GM19455 (cell line): Measurements from ENCODE around the gene TRIP13.
"Not testable (repeated sequence)": the region's sequence is repeated elsewhere in the genome, so short reads cannot be mapped to it uniquely, and the experiment has no call there.

Experiments
- ATAC-seq: cut with Tn5 transposase; IDR thresholded peaks from one replicate; pipeline ENCODE4 v1.9.1; 2021; ENCODE audit not compliant: unreplicated experiment

The TRIP13 gene

GRCh38 chr5:934381-934967, 41.8 kb downstream of the TRIP13 start:
- ATAC-seq: not testable (repeated sequence)

GRCh38 chr5:935510-936084, 42.9 kb downstream of the TRIP13 start:
- ATAC-seq: no peak

- no peak for ATAC-seq
Measured at GRCh38 chr5:936149-937144, 43.8 kb downstream of the TRIP13 start.

GRCh38 chr5:937151-937924, 44.7 kb downstream of the TRIP13 start:
- ATAC-seq: no peak

DNA sequence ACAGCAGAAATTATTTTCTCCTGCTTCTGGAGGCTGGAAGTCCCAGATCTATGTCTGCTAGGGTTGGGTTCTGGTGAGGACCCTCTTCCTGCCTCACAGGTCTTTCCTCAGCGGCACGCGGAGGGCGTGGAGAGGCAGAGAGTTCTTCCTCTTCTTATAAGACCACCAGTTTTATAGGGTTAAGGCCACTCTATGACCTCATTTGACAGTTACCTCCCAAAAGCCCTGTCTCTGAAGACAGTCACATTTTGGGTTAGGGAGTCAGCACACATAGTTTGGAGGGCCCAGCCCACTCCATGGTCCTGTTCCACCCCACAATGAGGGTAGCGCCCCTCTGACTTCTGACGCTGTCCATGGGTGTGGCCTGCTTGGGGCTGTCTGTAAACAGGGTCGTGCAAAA, 46.7 kb downstream of the TRIP13 start:
- ATAC-seq: no peak

DNA sequence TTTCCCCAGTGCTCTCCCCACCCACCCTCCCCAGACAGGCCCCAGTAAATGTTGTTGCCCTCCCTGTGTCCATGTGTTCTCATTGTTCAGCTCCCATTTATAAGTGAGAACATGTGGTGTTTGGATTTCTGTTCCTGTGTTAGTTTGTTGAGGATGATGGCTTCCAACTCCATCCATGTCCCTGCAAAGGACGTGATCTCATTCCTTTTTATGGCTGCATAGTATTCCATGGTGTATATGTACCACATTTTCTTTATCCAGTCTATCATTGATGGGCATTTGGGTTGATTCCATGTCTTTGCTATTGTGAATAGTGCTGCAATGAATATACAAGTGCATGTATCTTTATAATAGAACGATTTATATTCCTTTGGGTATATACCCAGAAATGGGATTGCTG, 48.1 kb downstream of the TRIP13 start:
- not testable (repeated sequence) for ATAC-seq

GRCh38 chr5:943201-943917, 50.7 kb downstream of the TRIP13 start:
- no peak for ATAC-seq

GRCh38 chr5:943918-944620, 51.4 kb downstream of the TRIP13 start:
- ATAC-seq: no peak

GRCh38 chr5:944621-944927, 51.9 kb downstream of the TRIP13 start:
- no peak for ATAC-seq

- ATAC-seq: no peak
Measured at GRCh38 chr5:944992-945685, 52.5 kb downstream of the TRIP13 start.

GRCh38 chr5:945691-946551, 53.2 kb downstream of the TRIP13 start:
- ATAC-seq: no peak

- ATAC-seq: no peak
Measured at GRCh38 chr5:946720-947625, 54.3 kb downstream of the TRIP13 start.

DNA sequence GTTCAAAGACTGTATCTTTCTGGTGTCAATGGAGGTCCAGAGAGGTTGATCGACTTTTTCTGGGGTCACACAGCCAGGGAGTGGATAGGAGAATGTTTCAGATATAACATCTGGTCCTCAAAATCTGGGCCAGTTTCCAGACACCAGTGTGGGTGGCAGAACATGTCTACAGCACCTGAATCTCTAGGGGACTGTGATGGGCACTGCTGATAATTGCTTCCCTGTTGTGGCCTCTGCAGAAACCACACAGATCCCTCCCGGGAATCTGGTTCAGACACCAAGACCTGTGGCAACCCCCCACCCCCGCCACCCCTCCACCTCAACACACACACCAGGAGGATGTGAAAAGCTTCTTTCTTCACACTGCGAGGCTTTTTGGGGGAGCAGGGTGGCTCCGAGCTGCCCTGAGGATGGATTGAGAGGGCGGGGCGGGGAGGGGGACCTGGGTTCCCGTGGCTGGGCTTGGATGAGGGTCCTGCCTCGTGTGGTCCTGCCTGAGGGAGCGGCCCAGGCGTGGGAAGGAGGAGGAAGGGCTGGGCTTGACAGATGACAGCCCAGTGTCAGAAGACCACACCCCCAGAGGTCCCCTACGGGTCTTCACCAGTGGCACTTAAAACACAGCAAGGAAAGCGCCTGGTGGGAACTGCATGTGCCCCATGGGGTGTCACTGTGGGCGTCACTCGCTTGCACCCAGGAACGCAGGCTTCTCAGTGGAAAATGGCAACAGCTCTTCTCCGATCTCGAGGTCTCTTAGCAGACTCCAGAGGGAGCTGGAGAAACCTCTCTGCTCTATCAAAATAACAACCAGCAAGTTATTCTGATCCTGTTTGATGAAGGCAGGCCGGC, 55.2 kb downstream of the TRIP13 start:
- no peak for ATAC-seq

- ATAC-seq: no peak
Measured at GRCh38 chr5:948472-949274, 56.0 kb downstream of the TRIP13 start.

- no peak for ATAC-seq
Measured at GRCh38 chr5:949275-949543, 56.5 kb downstream of the TRIP13 start.
